AG04450 (cell line): ENCODE results near the gene RPL23. TPM values are rescaled to one million over a fixed set of nuclear protein-coding genes. Genes with fewer than 3 reads are reported as not detected.

Experiments used
- CTCF ChIA-PET: fragments of 300-600, 350-600 bp; formaldehyde crosslinking; extraction: SDS; loops from one replicate; lab custom pipeline; 2022; ENCODE audit warnings: antibody characterized with exemption, inconsistent platforms; lab: Charles Lee
- POLR2A ChIA-PET: fragments of 350-600 bp; formaldehyde crosslinking; extraction: SDS; loops from one replicate; lab custom pipeline; 2021; ENCODE audit warnings: antibody characterized with exemption, inconsistent platforms; lab: Yijun Ruan, JAX
- DNase-seq: peaks from one replicate; pipeline ENCODE4 v3.0.0-alpha.2; 2011; ENCODE audit warnings: low read depth, low spot score
- H3K27ac ChIP-seq: one replicate; pipeline ENCODE4 v1.5.1; 2012; ENCODE audit warnings: low read depth, low read length, control low read depth
- H3K27me3 ChIP-seq: one replicate; pipeline ENCODE4 v1.6.0; 2012; ENCODE audit warnings: low read length; ENCODE audit not compliant: control insufficient read depth, insufficient read depth
- H3K4me3 ChIP-seq: 2 replicates; pipeline ENCODE4 v1.5.1; 2011; ENCODE audit warnings: mild to moderate bottlenecking, low read depth, low read length, control low read depth
- H3K9me3 ChIP-seq: 2 replicates; pipeline ENCODE4 v1.5.1; 2012; ENCODE audit warnings: low read length; ENCODE audit not compliant: control insufficient read depth, insufficient read depth
- CTCF ChIP-seq: IDR thresholded peaks from 2 replicates; pipeline ENCODE4 v1.5.1; 2011; ENCODE audit warnings: low read depth, low read length, control low read depth, inconsistent platforms
- polyA plus RNA-seq: library from polyadenylated mRNA; depleted of rRNA; stranded (reverse); fragments of >200 nt; gene quantifications from 2 replicates; pipeline ENCODE4 v1.2.3, GENCODE V29; 2011

Gene RPL23
- polyA plus RNA-seq, 1 experiment = 3,155 TPM

GRCh38 chr17:38893607-38894006 lies 40.1 kb upstream of the RPL23 start:
- Histone ChIP-seq H3K4me3 (no peak overlapping the region), H3K27ac (no peak overlapping the region), H3K27me3 (no peaks in the 10 kb centered on the region), H3K9me3 (no peaks in the 10 kb centered on the region; the same call in 1 of the 2 replicates)
- POLR2A ChIA-PET = interaction anchor here (0.7 to 1.3 kb wide), 3 partner anchors 22 to 29 kb away, joined by 3 to 4 read pairs (median 3); partner anchors contain the start of gene LASP1
- no peak for TF ChIP-seq CTCF
- CTCF ChIA-PET = no interaction called here
- DNase-seq = no peak

GRCh38 chr17:38893113-38893512 lies 39.6 kb upstream of the RPL23 start:
- Histone ChIP-seq H3K27ac (no peak overlapping the region), H3K27me3 (no peaks in the 10 kb centered on the region), H3K9me3 (no peaks in the 10 kb centered on the region; the same call in 1 of the 2 replicates), H3K4me3 (no peak overlapping the region)
- POLR2A ChIA-PET = interaction anchor here (0.7 to 1.3 kb wide), 3 partner anchors 22 to 30 kb away, joined by 3 to 4 read pairs (median 3); partner anchors contain the start of gene LASP1
- DNase-seq = no peak
- TF ChIP-seq CTCF = no peak
- CTCF ChIA-PET = no interaction called here

- POLR2A ChIA-PET = no interaction called here
Observed at GRCh38 chr17:38892620-38893019, 39.1 kb upstream of the RPL23 start.

GRCh38 chr17:38892083-38892482 lies 38.6 kb upstream of the RPL23 start:
- ChIA-PET POLR2A (no interaction called here), CTCF (no interaction called here)
- no peak for DNase-seq
- no peak overlapping the region for H3K4me3 ChIP-seq
- no peaks in the 10 kb centered on the region for H3K9me3 ChIP-seq
- H3K27me3 ChIP-seq = no peaks in the 10 kb centered on the region
- no peak for TF ChIP-seq CTCF
- no peak overlapping the region for H3K27ac ChIP-seq

More at GRCh38 chr17:38892620-38893019, 39.1 kb upstream of the RPL23 start:
- H3K9me3 ChIP-seq = no peaks in the 10 kb centered on the region; the same call in 1 of the 2 replicates
- H3K27me3 ChIP-seq = no peaks in the 10 kb centered on the region
- no peak for TF ChIP-seq CTCF
- no peak overlapping the region for H3K27ac ChIP-seq
- no peak overlapping the region for H3K4me3 ChIP-seq
- CTCF ChIA-PET = no interaction called here
- DNase-seq = no peak

GRCh38 chr17:38891441-38891840 lies 37.9 kb upstream of the RPL23 start:
- Histone ChIP-seq H3K27me3 (no peaks in the 10 kb centered on the region), H3K4me3 (no peak overlapping the region), H3K27ac (no peak overlapping the region), H3K9me3 (no peaks in the 10 kb centered on the region)
- POLR2A ChIA-PET = no interaction called here
- no peak for DNase-seq
- CTCF ChIA-PET = no interaction called here
- no peak for TF ChIP-seq CTCF
